Measurements from ENCODE around the gene HLCS. TPM values are rescaled to one million over a fixed set of nuclear protein-coding genes. Genes with fewer than 3 reads are reported as not detected.

HLCS gene
- total RNA-seq, 1 donor = 59.7 TPM

- Histone ChIP-seq H4K20me1 (ENCODE audit: insufficient read depth, low read length) (no peaks in the 10 kb centered on the region), H3K4me1 (ENCODE audit: insufficient read depth, low read length) (peaks cover 5% of the 10 kb centered on the region), H3K27ac (ENCODE audit: low read depth, low read length) (peak overlapping the region; percentile 49), H3K4me2 (ENCODE audit: insufficient read depth, low read length) (no peak overlapping the region), H3K4me3 (ENCODE audit: insufficient read depth, low read length) (no peak overlapping the region), H2AFZ (ENCODE audit: low read length) (no peak overlapping the region), H3K36me3 (ENCODE audit: insufficient read depth, low read length) (peaks cover 4% of the 10 kb centered on the region), H3K27me3 (ENCODE audit: insufficient read depth, low read length) (no peaks in the 10 kb centered on the region), H3K79me2 (ENCODE audit: insufficient read depth, low read length) (no peaks in the 10 kb centered on the region), H3K9me3 (ENCODE audit: low read depth, low read length) (peaks cover 2% of the 10 kb centered on the region)
- TF ChIP-seq CTCF (IDR thresholded peaks at IDR 0.05; ENCODE audit: extremely low read depth, low read depth, low read length) = no peak
- no peak for DNase-seq (ENCODE audit: insufficient read length, low spot score, missing footprints)
Measured at GRCh38 chr21:36882776-36883175, 83.7 kb downstream of the HLCS start.

GRCh38 chr21:36881228-36881627, 85.2 kb downstream of the HLCS start:
- no peaks in the 10 kb centered on the region for H3K27me3 ChIP-seq (ENCODE audit: insufficient read depth, low read length)
- peaks cover 5% of the 10 kb centered on the region for H3K4me1 ChIP-seq (ENCODE audit: insufficient read depth, low read length)
- peaks cover 2% of the 10 kb centered on the region for H3K9me3 ChIP-seq (ENCODE audit: low read depth, low read length)
- peaks cover 4% of the 10 kb centered on the region for H3K36me3 ChIP-seq (ENCODE audit: insufficient read depth, low read length)
- H3K27ac ChIP-seq (ENCODE audit: low read depth, low read length) = peak overlapping the region; percentile 78
- peak; percentile 78 for DNase-seq (ENCODE audit: insufficient read length, low spot score, missing footprints)
- no peaks in the 10 kb centered on the region for H3K79me2 ChIP-seq (ENCODE audit: insufficient read depth, low read length)
- H4K20me1 ChIP-seq (ENCODE audit: insufficient read depth, low read length) = no peaks in the 10 kb centered on the region
- no peak overlapping the region for H3K4me3 ChIP-seq (ENCODE audit: insufficient read depth, low read length)
- H2AFZ ChIP-seq (ENCODE audit: low read length) = no peak overlapping the region
- TF ChIP-seq CTCF (IDR thresholded peaks at IDR 0.05; ENCODE audit: extremely low read depth, low read depth, low read length) = no peak
- H3K4me2 ChIP-seq (ENCODE audit: insufficient read depth, low read length) = no peak overlapping the region

GRCh38 chr21:36879827-36880226, 86.6 kb downstream of the HLCS start:
- no peak for DNase-seq (ENCODE audit: insufficient read length, low spot score, missing footprints)
- Histone ChIP-seq H4K20me1 (ENCODE audit: insufficient read depth, low read length) (no peaks in the 10 kb centered on the region), H3K27ac (ENCODE audit: low read depth, low read length) (no peak overlapping the region), H3K4me3 (ENCODE audit: insufficient read depth, low read length) (no peak overlapping the region), H3K79me2 (ENCODE audit: insufficient read depth, low read length) (no peaks in the 10 kb centered on the region), H3K9me3 (ENCODE audit: low read depth, low read length) (peaks cover 2% of the 10 kb centered on the region), H2AFZ (ENCODE audit: low read length) (no peak overlapping the region), H3K4me2 (ENCODE audit: insufficient read depth, low read length) (no peak overlapping the region), H3K4me1 (ENCODE audit: insufficient read depth, low read length) (peaks cover 5% of the 10 kb centered on the region), H3K36me3 (ENCODE audit: insufficient read depth, low read length) (peaks cover 3% of the 10 kb centered on the region), H3K27me3 (ENCODE audit: insufficient read depth, low read length) (no peaks in the 10 kb centered on the region)
- TF ChIP-seq CTCF (IDR thresholded peaks at IDR 0.05; ENCODE audit: extremely low read depth, low read depth, low read length) = no peak

- no peak for TF ChIP-seq CTCF (IDR thresholded peaks at IDR 0.05; ENCODE audit: extremely low read depth, low read depth, low read length)
- Histone ChIP-seq H3K9me3 (ENCODE audit: low read depth, low read length) (no peaks in the 10 kb centered on the region), H3K36me3 (ENCODE audit: insufficient read depth, low read length) (no peaks in the 10 kb centered on the region), H3K4me1 (ENCODE audit: insufficient read depth, low read length) (peaks cover 10% of the 10 kb centered on the region), H3K79me2 (ENCODE audit: insufficient read depth, low read length) (no peaks in the 10 kb centered on the region), H3K4me2 (ENCODE audit: insufficient read depth, low read length) (no peak overlapping the region), H4K20me1 (ENCODE audit: insufficient read depth, low read length) (no peaks in the 10 kb centered on the region), H3K27me3 (ENCODE audit: insufficient read depth, low read length) (no peaks in the 10 kb centered on the region), H2AFZ (ENCODE audit: low read length) (no peak overlapping the region), H3K4me3 (ENCODE audit: insufficient read depth, low read length) (no peak overlapping the region), H3K27ac (ENCODE audit: low read depth, low read length) (no peak overlapping the region)
- DNase-seq (ENCODE audit: insufficient read length, low spot score, missing footprints) = no peak
Measured at GRCh38 chr21:36877741-36878140, 88.7 kb downstream of the HLCS start.

Measured in osteoblast (primary cell).